Measurements from ENCODE around the gene SLC11A2.
"Not testable (repeated sequence)": the region's sequence is repeated elsewhere in the genome, so short reads cannot be mapped to it uniquely, and the experiment has no call there.

Gene SLC11A2

GRCh38 chr12:50947933-50948626 lies 78.1 kb downstream of the SLC11A2 start:
- DNase-seq: no peak

GRCh38 chr12:50937653-50938052 lies 88.5 kb downstream of the SLC11A2 start:
- DNase-seq: no peak

- no peak for DNase-seq
Observed at GRCh38 chr12:50936821-50937530, 89.2 kb downstream of the SLC11A2 start.

DNA sequence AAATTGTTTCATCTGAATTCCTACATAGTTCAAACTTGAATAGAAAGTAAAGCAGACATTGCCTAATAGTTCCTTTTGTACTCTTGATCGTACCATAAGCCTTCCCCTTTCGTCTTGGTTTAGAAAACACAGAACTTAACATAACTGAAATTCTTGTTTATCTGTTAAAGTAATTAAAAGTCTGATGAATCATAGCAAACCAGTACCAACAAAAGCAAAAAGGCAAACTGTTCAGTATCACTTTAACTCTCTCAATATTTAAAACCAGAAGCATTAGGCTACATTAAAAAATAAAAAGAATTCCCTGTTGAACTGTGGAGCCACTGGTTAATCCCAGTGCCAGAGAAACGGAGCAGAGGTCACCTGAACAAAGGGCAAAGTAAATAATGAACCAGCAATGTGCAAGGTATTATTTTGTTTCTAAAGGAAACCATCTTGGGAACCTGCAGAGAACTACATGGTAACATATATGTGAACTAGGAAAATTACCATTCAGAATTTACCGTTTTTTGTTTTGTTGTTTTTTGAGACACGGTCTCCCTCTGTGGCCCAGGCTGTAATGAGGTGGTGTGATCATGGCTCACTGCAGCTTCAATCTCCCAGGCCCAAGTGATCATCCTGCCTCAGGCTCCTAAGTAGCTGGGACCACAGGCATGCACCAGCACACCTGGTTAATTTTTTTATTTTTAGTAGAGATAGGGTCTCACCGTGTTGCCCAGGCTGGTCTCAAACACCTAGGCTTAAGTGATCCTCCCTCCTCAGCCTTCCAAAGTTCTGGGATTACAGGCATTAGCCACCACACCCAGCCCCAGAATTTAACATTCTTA lies 91.0 kb downstream of the SLC11A2 start:
- peak; percentile 34 to 56 for DNase-seq

DNA sequence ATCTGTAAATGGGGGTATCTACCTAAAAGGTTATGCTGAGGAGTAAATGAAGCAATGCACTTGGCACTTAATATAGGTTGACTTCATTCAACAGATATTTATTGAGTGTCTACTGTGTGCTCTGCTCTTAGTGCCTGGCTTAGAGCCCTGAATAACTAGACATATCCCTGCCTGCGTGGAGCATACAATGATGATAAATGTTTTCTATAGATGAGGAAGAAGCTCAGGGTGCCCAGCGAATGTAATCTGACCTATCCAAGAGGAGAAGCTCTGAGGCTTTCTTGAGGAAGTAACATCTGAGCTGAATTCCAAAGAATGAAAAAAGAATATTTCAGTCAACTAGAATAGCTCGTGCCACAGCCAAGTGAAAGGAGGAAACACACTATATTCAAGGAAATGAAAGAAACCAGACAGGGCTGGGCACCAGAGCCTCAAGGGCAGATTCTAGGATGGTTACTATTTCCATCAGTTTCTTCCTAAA lies 91.8 kb downstream of the SLC11A2 start:
- peak; percentile 45 to 48 for DNase-seq

DNA sequence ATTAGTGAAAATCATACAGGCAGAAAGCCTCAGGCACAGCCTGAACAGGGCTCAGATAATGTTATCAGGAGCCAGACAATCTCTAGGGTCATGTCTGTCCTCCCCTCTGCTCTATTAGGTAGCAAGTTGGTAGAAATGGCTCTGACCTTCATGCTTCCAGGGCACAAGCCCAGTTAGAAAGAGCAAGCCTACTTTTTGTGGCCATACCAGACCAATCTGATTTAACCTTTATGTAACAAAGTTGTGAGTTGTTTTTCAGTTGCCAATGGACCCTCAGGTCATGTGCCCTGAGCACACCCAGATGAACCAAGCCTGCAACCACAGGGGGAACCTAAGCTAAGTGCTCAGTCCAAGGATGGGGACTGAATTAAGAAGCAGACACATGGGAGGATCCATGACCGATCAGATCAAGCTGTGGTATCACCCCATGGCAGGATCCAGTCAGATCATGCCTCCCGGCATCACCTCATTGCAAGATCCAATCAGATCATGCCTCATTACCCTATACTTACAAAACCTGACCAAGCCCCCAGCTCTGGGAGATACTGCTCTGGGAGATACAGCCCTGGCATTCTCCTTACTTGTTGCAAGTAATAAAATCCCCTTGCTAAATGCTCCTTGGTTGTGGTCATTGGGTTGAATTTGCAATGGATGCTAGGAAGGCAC lies 92.6 kb downstream of the SLC11A2 start:
- DNase-seq: peak in 1 of 2 donors; percentile 29

- DNase-seq: no peak
Observed at GRCh38 chr12:50932787-50933280, 93.3 kb downstream of the SLC11A2 start.

GRCh38 chr12:50930477-50930876 lies 95.7 kb downstream of the SLC11A2 start:
- DNase-seq: not testable (repeated sequence)

GRCh38 chr12:50929831-50930230 lies 96.4 kb downstream of the SLC11A2 start:
- no peak for DNase-seq

All from inflammatory macrophage treated with lipopolysaccharide for 1 hour (primary cell).